Measurements from ENCODE around the gene MYO5B. TPM values are rescaled to one million over a fixed set of nuclear protein-coding genes. Genes with fewer than 3 reads are reported as not detected.
A peak's percentile ranks its signal among the peaks of the same experiment; 100 is the strongest.

Gene MYO5B
- total RNA-seq, 1 donor from 2014 or later, result 31.3 TPM

DNA sequence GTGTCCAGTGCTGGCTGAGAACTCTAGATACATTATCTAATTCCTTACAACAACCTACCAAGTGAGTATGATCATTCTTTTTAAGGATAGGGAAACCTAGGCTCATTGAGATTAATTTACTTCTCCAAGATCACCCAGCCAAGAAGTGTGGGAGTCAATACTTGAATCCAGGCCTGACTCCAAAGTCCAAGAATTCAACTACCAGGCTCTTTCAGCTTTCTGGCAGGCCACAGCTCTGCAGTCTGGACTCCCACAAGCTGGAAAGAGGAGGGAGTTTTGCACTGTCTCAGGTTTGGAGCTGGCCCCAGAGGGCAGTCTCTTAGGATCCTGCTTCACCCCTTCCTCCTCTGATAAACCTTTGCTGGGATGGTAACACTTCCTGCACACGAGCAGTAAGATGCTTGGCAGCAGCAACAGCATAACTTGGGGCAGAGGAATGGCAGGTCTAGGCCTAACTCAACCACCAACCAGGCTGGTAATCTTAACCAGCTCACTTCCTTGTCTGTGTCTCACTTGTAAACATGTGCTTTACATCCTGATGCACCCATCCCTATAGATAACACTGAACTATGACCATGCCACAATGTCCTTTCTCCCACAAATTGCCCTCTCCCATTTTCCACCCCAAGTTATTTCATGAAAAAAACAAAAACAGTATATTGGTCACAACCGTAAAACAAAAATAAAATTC, 270.5 kb downstream of the MYO5B start:
- H3K27me3 ChIP-seq (ENCODE audit: control insufficient read depth, insufficient read depth, low read length), result no peaks in the 10 kb centered on the region
- H3K36me3 ChIP-seq (ENCODE audit: control insufficient read depth, insufficient read depth, low read length), result no peaks in the 10 kb centered on the region
- no peak for FAIRE-seq
- TF ChIP-seq, protein P1, sequence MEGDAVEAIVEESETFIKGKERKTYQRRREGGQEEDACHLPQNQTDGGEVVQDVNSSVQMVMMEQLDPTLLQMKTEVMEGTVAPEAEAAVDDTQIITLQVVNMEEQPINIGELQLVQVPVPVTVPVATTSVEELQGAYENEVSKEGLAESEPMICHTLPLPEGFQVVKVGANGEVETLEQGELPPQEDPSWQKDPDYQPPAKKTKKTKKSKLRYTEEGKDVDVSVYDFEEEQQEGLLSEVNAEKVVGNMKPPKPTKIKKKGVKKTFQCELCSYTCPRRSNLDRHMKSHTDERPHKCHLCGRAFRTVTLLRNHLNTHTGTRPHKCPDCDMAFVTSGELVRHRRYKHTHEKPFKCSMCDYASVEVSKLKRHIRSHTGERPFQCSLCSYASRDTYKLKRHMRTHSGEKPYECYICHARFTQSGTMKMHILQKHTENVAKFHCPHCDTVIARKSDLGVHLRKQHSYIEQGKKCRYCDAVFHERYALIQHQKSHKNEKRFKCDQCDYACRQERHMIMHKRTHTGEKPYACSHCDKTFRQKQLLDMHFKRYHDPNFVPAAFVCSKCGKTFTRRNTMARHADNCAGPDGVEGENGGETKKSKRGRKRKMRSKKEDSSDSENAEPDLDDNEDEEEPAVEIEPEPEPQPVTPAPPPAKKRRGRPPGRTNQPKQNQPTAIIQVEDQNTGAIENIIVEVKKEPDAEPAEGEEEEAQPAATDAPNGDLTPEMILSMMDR (IDR thresholded peaks at IDR 0.05; ENCODE audit: insufficient read depth, low read length, severe bottlenecking), result no peak
- H3K4me3 ChIP-seq (ENCODE audit: low read depth, low read length), result no peak overlapping the region
- DNase-seq (ENCODE audit: low read depth), result no peak

DNA sequence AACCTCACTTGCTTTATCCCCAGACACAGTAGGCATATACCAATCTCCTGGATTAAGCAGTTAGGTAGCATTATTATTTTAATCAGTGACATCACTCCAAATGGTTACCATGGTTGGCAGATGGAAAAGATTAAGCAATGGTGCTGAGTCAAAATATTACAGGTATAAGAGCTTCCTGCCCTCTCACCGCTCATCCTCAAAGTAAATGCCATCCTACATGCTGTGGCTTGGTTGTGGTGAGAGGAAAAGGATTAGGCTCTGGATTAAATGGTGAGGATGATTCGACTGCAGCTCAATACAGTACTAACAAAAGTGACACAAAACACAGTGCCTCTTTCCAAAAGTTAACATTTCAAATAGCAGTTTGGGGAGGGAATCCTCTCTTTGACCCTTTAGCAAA, 272.7 kb downstream of the MYO5B start:
- TF ChIP-seq, protein P1 (IDR thresholded peaks at IDR 0.05; ENCODE audit: insufficient read depth, low read length, severe bottlenecking), result no peak

DNA sequence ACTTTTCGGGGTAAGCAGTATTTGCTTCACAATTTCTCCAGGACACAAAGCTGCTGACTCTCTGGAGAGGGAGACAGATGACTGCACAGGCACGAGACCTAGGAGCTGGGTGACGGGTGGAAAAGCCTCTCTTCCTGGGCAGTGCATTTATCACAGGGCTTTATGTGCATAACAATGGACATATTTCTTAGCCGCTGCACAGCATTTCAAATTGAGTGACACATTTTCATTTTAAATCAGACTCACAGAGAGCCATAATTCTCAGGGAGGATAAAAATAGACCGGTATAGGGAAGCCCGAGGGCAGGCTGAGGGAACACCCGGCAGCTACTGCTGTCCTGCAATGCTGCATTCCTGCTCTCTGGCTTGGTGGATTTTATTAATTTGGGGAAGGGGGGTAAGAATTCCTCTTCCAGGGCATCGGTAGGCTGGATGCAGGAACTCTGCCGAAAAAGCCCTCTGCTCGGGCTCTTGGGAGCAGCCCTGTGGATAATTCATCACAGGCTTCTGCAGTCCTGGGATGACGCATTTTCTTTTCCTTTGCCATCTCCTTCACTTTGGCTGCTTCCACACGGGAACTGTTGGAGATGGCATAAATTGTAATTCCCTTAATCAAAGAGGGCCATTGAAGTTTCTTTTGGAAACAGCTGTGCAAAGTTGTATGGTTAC, 273.5 kb downstream of the MYO5B start:
- Histone ChIP-seq H3K4me3 (ENCODE audit: low read depth, low read length) (no peak overlapping the region), H3K27me3 (ENCODE audit: control insufficient read depth, insufficient read depth, low read length) (no peaks in the 10 kb centered on the region), H3K36me3 (ENCODE audit: control insufficient read depth, insufficient read depth, low read length) (no peaks in the 10 kb centered on the region)
- TF ChIP-seq, protein P1 (IDR thresholded peaks at IDR 0.05; ENCODE audit: insufficient read depth, low read length, severe bottlenecking), result no peak
- DNase-seq (ENCODE audit: low read depth), result no peak
- FAIRE-seq, result no peak

More for the DNA sequence above, 272.7 kb downstream of the MYO5B start:
- H3K27me3 ChIP-seq (ENCODE audit: control insufficient read depth, insufficient read depth, low read length), result no peaks in the 10 kb centered on the region
- no peak overlapping the region for H3K4me3 ChIP-seq (ENCODE audit: low read depth, low read length)
- peak; percentile 92 for FAIRE-seq
- DNase-seq (ENCODE audit: low read depth), result peak; percentile 97
- H3K36me3 ChIP-seq (ENCODE audit: control insufficient read depth, insufficient read depth, low read length), result no peaks in the 10 kb centered on the region

DNA sequence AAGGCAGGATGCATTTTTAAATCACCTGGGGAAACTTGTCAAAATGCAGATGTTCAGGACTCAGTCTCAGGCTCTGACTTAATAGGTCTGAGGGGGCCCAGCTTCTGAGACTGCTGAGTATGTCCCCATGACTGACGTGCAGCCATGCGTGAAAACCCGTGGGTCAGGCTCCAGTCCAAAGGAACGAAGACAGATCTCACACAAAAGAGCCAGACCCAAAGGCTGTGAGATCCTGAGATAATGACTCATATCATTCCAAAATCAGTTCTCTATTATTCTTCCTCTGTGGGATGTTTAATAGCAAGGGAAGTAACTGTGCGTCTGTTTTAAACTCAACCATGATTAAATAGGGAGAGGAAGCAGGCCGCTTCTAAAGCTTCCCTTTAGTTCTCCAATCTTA, 274.2 kb downstream of the MYO5B start:
- DNase-seq (ENCODE audit: low read depth), result peak; percentile 31
- FAIRE-seq, result no peak
- no peaks in the 10 kb centered on the region for H3K36me3 ChIP-seq (ENCODE audit: control insufficient read depth, insufficient read depth, low read length)
- H3K4me3 ChIP-seq (ENCODE audit: low read depth, low read length), result no peak overlapping the region
- no peaks in the 10 kb centered on the region for H3K27me3 ChIP-seq (ENCODE audit: control insufficient read depth, insufficient read depth, low read length)
- TF ChIP-seq, protein P1 (IDR thresholded peaks at IDR 0.05; ENCODE audit: insufficient read depth, low read length, severe bottlenecking), result no peak

DNA sequence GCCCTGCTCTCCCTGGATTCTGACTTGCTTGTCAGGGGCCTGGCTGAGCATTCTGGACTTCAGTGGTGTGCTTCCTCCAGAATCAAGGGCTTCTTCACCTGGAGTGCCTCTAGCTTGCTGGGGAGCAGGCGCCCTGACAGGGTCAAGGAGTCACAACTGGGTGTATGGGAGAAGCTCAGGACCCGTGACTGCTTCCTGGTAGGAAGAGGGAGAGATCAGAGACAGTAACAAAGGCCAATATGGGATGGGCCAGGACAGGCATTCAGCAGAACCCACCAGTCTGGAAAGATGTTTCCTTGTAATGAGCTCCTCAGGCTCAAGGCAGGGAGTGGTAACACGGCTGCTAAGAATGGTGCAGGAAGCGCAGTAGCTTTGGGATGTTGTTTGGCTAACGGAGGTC, 277.2 kb downstream of the MYO5B start:
- TF ChIP-seq, protein P1 (IDR thresholded peaks at IDR 0.05; ENCODE audit: insufficient read depth, low read length, severe bottlenecking), result no peak
- FAIRE-seq (no peak), DNase-seq (ENCODE audit: low read depth) (no peak)
- Histone ChIP-seq H3K27me3 (ENCODE audit: control insufficient read depth, insufficient read depth, low read length) (no peaks in the 10 kb centered on the region), H3K36me3 (ENCODE audit: control insufficient read depth, insufficient read depth, low read length) (no peaks in the 10 kb centered on the region), H3K4me3 (ENCODE audit: low read depth, low read length) (no peak overlapping the region)
